Naive thymus-derived CD4-positive, alpha-beta T cell (primary cell): Measurements from ENCODE around the gene CCDC159. TPM values are rescaled to one million over a fixed set of nuclear protein-coding genes. Genes with fewer than 3 reads are reported as not detected.
A peak's percentile ranks its signal among the peaks of the same experiment; 100 is the strongest.
"Not testable (repeated sequence)": the region's sequence is repeated elsewhere in the genome, so short reads cannot be mapped to it uniquely, and the experiment has no call there.

Experiments used
- ATAC-seq: fragments of 150-1000 bp; cut with Tn5 transposase; 2 replicates; pipeline ENCODE4 v1.10.0; 2021; ENCODE audit warnings: mild to moderate bottlenecking, moderate library complexity
- CTCF ChIA-PET: fragments of 350-600 bp; sonication (Branson Sonifier 250); formaldehyde crosslinking; loops from one replicate; lab custom pipeline; 2021; ENCODE audit warnings: antibody characterized with exemption; lab: Charles Lee
- POLR2A ChIA-PET: fragments of 350-600 bp; sonication (Branson Sonifier 250); formaldehyde crosslinking; loops from one replicate; lab custom pipeline; 2021; ENCODE audit warnings: antibody characterized with exemption, inconsistent platforms; lab: Charles Lee
- DNase-seq, 9 donors: peaks; one replicate each; pipeline versions ENCODE4 v3.0.0 to v3.0.0-alpha.2; 2020 to 2022; ENCODE audit warnings: mixed read lengths in 1 of 9
- H3K27ac ChIP-seq: one replicate; pipeline ENCODE4 v1.7.0; 2013; ENCODE audit warnings: mild to moderate bottlenecking, low read depth, low read length, moderate library complexity
- H3K27me3 ChIP-seq, 2 donors: one replicate each; pipeline ENCODE4 v1.7.0; 2013; ENCODE audit warnings: low read length in 2 of 2, mild to moderate bottlenecking in 2 of 2, moderate library complexity in 2 of 2; ENCODE audit not compliant: control insufficient read depth in 2 of 2, insufficient read depth in 2 of 2
- H3K36me3 ChIP-seq, 3 experiments: 1 replicate in 2 of 3; 2 replicates in 1 of 3; pipeline ENCODE4 v1.7.0; 2013; ENCODE audit warnings: low read length in 3 of 3, mild to moderate bottlenecking in 3 of 3, moderate library complexity in 1 of 3; ENCODE audit not compliant: insufficient read depth in 3 of 3, control insufficient read depth in 2 of 3
- H3K4me1 ChIP-seq, 2 donors: one replicate each; pipeline ENCODE4 v1.7.0; 2013; ENCODE audit warnings: low read length in 2 of 2, mild to moderate bottlenecking in 2 of 2, moderate library complexity in 1 of 2; ENCODE audit not compliant: control insufficient read depth in 2 of 2, insufficient read depth in 2 of 2
- H3K4me3 ChIP-seq: 2 replicates; pipeline ENCODE4 v1.7.0; 2013; ENCODE audit warnings: mild to moderate bottlenecking, low read length
- H3K9me3 ChIP-seq, 3 experiments: 1 replicate in 2 of 3; 2 replicates in 1 of 3; pipeline ENCODE4 v1.7.0; 2013; ENCODE audit warnings: low read length in 3 of 3; ENCODE audit not compliant: control insufficient read depth in 2 of 3
- H3K27ac Mint-ChIP-seq, 9 donors: one replicate each; pipeline ENCODE4 v1.8.0; 2020 to 2022; ENCODE audit warnings: mixed read lengths in 9 of 9, mild to moderate bottlenecking in 8 of 9, moderate library complexity in 5 of 9, inconsistent platforms in 2 of 9
- H3K27me3 Mint-ChIP-seq, 5 donors: one replicate each; pipeline ENCODE4 v1.8.0; 2021 to 2022; ENCODE audit warnings: mixed read lengths in 5 of 5, mild to moderate bottlenecking in 1 of 5
- H3K36me3 Mint-ChIP-seq, 5 donors: one replicate each; pipeline ENCODE4 v1.8.0; 2020 to 2022; ENCODE audit warnings: mixed read lengths in 5 of 5, mild to moderate bottlenecking in 3 of 5, inconsistent platforms in 1 of 5
- H3K4me1 Mint-ChIP-seq, 7 donors: one replicate each; pipeline ENCODE4 v1.8.0; 2020 to 2022; ENCODE audit warnings: mixed read lengths in 7 of 7, mild to moderate bottlenecking in 3 of 7, inconsistent platforms in 1 of 7
- H3K4me3 Mint-ChIP-seq, 10 donors: one replicate each; pipeline ENCODE4 v1.8.0; 2020 to 2022; ENCODE audit warnings: mild to moderate bottlenecking in 10 of 10, mixed read lengths in 10 of 10, moderate library complexity in 6 of 10, inconsistent platforms in 2 of 10
- H3K9me3 Mint-ChIP-seq, 11 donors: one replicate each; pipeline ENCODE4 v1.8.0; 2020 to 2022; ENCODE audit warnings: mixed read lengths in 11 of 11, mild to moderate bottlenecking in 4 of 11, inconsistent platforms in 1 of 11, moderate library complexity in 1 of 11
- intact Hi-C, 2 donors: fragments of 100-400 bp; cut with micrococcal nuclease; formaldehyde crosslinking; loops; one replicate each; pipeline ENCODE4 v1.15.1; 2023
- polyA plus RNA-seq, 2 donors: library from polyadenylated mRNA; unstranded; fragments of 300-500 nt; fragmentation: Illumina TruSeq; gene quantifications; one replicate each; pipeline ENCODE4 v1.2.3, GENCODE V29; 2021
- total RNA-seq, 6 experiments: library from RNA in 5 of 6; stranded (reverse) in 5 of 6; gene quantifications; 1 replicate in 5 of 6; 2 replicates in 1 of 6; pipeline ENCODE4 v1.2.3 and lab custom pipeline; 2021 to 2026

CCDC159 gene
- total and polyA plus RNA-seq, 7 experiments from 2014 or later: 10.0 to 87.4 (median 57.5) TPM

GRCh38 chr19:11377237-11377636, 30.9 kb downstream of the CCDC159 start:
- peaks cover 33 to 62% (median 47%) of the 10 kb centered on the region in 7 donors for H3K4me1 Mint-ChIP-seq
- DNase-seq: no peak
- ATAC-seq: no peak

DNA sequence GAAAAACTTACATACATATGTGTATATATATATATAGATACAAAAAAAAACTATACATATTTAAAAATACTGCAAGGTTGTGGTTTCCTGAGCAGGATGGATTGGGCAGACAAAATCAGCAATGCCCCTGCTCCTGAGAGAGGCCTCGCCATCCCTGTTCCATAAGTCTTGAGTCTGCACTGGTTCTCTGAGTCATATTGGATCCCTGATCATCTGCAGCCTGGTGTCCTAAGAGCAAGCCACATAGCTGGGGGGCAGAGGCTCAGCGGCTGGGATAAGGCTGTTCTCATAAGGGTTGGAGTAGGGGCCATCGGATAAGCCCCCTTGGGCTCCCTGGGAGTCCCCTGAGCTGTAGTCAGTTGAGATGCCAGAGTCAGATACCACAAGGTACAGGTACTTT, 31.4 kb downstream of the CCDC159 start:
- Mint-ChIP-seq H3K9me3 (peaks cover 0 to 6% (median 0%) of the 10 kb centered on the region in 11 donors), H3K4me3 (no peak overlapping the region), H3K27me3 (peaks cover 0 to 16% (median 4%) of the 10 kb centered on the region in 5 donors), H3K36me3 (peaks cover 3 to 26% (median 7%) of the 10 kb centered on the region in 5 donors), H3K4me1 (peaks cover 35 to 65% (median 48%) of the 10 kb centered on the region in 7 donors), H3K27ac (peak overlapping the region in 4 of 9 donors; percentile 38 to 69 (median 61))
- intact Hi-C loops: no loop called here
- Histone ChIP-seq H3K27me3 (no peaks in the 10 kb centered on the region), H3K36me3 (peaks cover 0 to 7% (median 0%) of the 10 kb centered on the region in 3 experiments), H3K9me3 (no peaks in the 10 kb centered on the region), H3K27ac (no peak overlapping the region), H3K4me1 (peaks cover 46 to 51% of the 10 kb centered on the region in 2 donors), H3K4me3 (no peak overlapping the region)
- DNase-seq: no peak
- CTCF ChIA-PET: interaction anchor here (0.9 to 1.8 kb wide), 3 partner anchors 8 to 58 kb away, joined by 3 to 4 read pairs (median 3); partner anchors contain the start of genes ODAD3 and PRKCSH
- POLR2A ChIA-PET: interaction anchor here (0.5 to 1.3 kb wide), 4 partner anchors 31 to 146 kb away, joined by 3 to 5 read pairs (median 4); partner anchors contain the start of genes CCDC159 and TMEM205
- no peak for ATAC-seq

More at GRCh38 chr19:11377237-11377636, 30.9 kb downstream of the CCDC159 start:
- Histone ChIP-seq H3K4me1 (peaks cover 42 to 48% of the 10 kb centered on the region in 2 donors), H3K27ac (no peak overlapping the region), H3K9me3 (no peaks in the 10 kb centered on the region), H3K4me3 (no peak overlapping the region), H3K36me3 (peaks cover 0 to 7% (median 0%) of the 10 kb centered on the region in 3 experiments), H3K27me3 (no peaks in the 10 kb centered on the region)
- CTCF ChIA-PET: interaction anchor here (0.6 to 1.8 kb wide), 7 partner anchors 9 to 217 kb away, joined by 3 to 7 read pairs (median 4); partner anchors contain the start of genes ODAD3 and PRKCSH
- intact Hi-C loops: no loop called here
- peaks cover 0 to 11% (median 4%) of the 10 kb centered on the region in 5 donors for H3K27me3 Mint-ChIP-seq
- peaks cover 0 to 6% (median 0%) of the 10 kb centered on the region in 11 donors for H3K9me3 Mint-ChIP-seq
- POLR2A ChIA-PET: interaction anchor here (0.5 to 1.3 kb wide), 4 partner anchors 31 to 146 kb away, joined by 3 to 5 read pairs (median 4); partner anchors contain the start of genes CCDC159 and TMEM205
- H3K36me3 Mint-ChIP-seq: peaks cover 3 to 26% (median 7%) of the 10 kb centered on the region in 5 donors
- peak overlapping the region in 8 of 9 donors; percentile 55 to 96 (median 78) for H3K27ac Mint-ChIP-seq
- H3K4me3 Mint-ChIP-seq: peak overlapping the region in 7 of 10 donors; percentile 26 to 87 (median 63)

DNA sequence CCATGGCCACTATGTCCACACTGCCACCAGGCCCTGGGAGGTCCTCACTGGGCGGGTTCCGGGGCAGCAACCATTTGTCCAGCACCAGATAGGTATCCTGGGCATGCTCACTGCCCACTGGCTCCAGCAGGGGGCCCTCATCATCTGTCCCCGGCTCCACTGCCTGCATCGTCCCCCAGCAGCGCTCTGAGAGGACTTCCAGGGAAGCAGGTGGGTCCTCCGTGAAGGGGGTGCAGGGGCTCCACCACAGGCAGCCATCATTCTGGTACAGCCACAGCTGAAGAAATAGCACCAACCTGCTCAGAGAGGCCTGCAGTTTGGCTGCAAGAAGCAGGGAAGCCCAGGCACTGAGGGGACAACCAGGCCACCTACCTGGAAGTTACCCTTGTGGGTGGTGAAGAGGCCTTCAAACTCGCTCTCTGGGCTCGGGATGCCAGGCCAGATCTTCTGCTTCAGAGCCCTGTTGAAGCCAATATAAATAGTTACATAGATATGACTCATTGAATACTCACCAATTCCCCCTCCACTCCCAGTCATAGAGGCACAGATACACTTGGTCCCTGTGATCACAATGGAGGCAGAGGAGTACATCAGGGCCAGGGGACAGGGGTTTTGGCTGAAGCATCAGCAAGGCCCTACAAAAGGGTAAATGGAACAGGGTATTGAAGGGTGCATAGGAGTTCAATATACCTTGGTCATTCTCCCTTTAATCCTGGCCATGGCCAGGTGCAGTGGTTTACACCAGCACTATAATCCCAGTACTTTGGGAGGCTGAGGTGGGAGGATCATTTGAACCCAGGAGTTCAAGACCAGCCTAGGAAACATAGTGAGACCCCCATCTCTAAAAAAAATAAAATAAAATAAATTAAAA, 32.2 kb downstream of the CCDC159 start:
- Histone ChIP-seq H3K27me3 (no peaks in the 10 kb centered on the region), H3K36me3 (peaks cover 0 to 7% (median 0%) of the 10 kb centered on the region in 3 experiments), H3K4me3 (no peak overlapping the region), H3K9me3 (no peaks in the 10 kb centered on the region), H3K4me1 (peaks cover 47 to 57% of the 10 kb centered on the region in 2 donors), H3K27ac (no peak overlapping the region)
- intact Hi-C loops: no loop called here
- Mint-ChIP-seq H3K9me3 (peaks cover 0 to 6% (median 0%) of the 10 kb centered on the region in 11 donors), H3K27me3 (peaks cover 0 to 20% (median 4%) of the 10 kb centered on the region in 5 donors), H3K27ac (peak overlapping the region in 3 of 9 donors; percentile 45 to 85 (median 53)), H3K4me1 (peaks cover 40 to 65% (median 51%) of the 10 kb centered on the region in 7 donors), H3K4me3 (peak overlapping the region in 3 of 10 donors; percentile 35 to 49 (median 45)), H3K36me3 (peaks cover 3 to 22% (median 7%) of the 10 kb centered on the region in 5 donors)
- no peak for ATAC-seq
- POLR2A ChIA-PET: no interaction called here
- CTCF ChIA-PET: interaction anchor here (1.5 to 1.8 kb wide), 2 partner anchors 9 to 57 kb away, joined by 3 to 4 read pairs; partner anchors contain the start of genes ODAD3 and PRKCSH
- no peak for DNase-seq

DNA sequence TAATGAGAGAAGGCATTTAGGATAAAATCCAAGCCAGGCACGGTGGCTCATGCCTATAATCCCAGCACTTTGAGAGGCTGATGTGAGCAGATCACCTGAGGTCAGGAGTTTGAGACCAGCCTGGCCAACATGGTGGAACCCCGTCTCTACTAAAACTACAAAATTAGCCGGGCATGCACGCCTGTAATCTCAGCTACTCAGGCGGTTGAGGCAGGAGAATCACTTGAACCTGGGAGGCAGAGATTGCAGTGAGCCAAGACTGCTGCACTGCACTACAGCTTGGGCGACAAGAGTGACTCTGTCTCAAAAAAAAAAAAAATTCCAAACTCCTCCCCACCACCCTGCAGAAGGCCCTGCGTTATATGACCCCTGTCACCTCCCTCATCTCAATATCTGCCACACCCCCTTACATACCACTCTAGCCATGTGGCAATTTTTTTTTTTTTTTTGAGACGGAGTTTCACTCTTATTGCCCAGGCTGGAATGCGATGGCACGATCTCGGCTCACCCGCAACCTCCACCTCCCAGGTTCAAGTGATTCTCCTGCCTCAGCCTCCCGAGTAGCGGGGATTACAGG, 33.0 kb downstream of the CCDC159 start:
- peaks cover 39 to 48% of the 10 kb centered on the region in 2 donors for H3K4me1 ChIP-seq
- Mint-ChIP-seq H3K27me3 (peaks cover 0 to 25% (median 4%) of the 10 kb centered on the region in 5 donors), H3K36me3 (peaks cover 3 to 22% (median 7%) of the 10 kb centered on the region in 5 donors), H3K27ac (peak overlapping the region in 3 of 9 donors; percentile 46 to 97 (median 62)), H3K4me1 (peaks cover 40 to 67% (median 53%) of the 10 kb centered on the region in 7 donors), H3K4me3 (peak overlapping the region in 3 of 10 donors; percentile 20 to 95 (median 21))
- H3K9me3 Mint-ChIP-seq, DNase-seq, CTCF ChIA-PET, H3K4me3 ChIP-seq, intact Hi-C loops, H3K36me3 ChIP-seq, H3K27ac ChIP-seq, H3K9me3 ChIP-seq, ATAC-seq, H3K27me3 ChIP-seq: not testable (repeated sequence)
- POLR2A ChIA-PET: interaction anchor here (1.2 to 2.4 kb wide), 2 partner anchors 56 to 180 kb away, joined by 3 to 12 read pairs; partner anchors contain the start of genes ELOF1, ODAD3 and PRKCSH

DNA sequence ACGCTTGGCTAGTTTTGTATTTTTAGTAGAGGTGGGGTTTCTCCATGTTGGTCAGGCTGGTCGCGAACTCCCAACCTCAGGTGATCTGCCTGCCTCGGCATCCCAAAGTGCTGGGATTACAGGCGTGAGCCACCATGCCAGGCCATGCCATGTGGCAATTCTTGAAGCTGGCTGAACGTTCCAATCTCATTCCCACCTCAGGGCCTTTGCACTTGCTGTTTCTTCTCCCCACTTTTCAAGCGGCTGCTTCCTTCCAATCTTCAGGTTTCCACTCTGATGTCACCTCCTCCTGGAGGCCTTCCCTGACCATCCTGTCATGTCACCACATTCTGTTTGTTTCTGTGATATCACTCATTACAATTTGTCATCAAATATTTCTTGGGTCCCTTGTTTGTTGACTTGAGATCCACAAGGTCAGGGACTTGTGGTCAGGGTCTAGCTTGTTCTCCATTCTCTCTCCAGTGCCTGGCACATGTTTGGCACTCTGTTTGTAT, 33.6 kb downstream of the CCDC159 start:
- ChIA-PET CTCF (interaction anchor here (1.4 to 2.7 kb wide), 4 partner anchors 9 to 103 kb away, joined by 4 to 13 read pairs (median 6); no protein-coding TSS in a partner anchor), POLR2A (interaction anchor here (1.2 to 2.4 kb wide), 5 partner anchors 11 to 179 kb away, joined by 3 to 15 read pairs (median 11); partner anchors contain the start of genes CCDC159, ELOF1, ODAD3 and PRKCSH)
- Mint-ChIP-seq H3K4me3 (peak overlapping the region; percentile 86 to 99 (median 93)), H3K9me3 (peaks cover 0 to 6% (median 0%) of the 10 kb centered on the region in 11 donors), H3K27ac (peak overlapping the region; percentile 91 to 99 (median 98)), H3K36me3 (peaks cover 3 to 22% (median 7%) of the 10 kb centered on the region in 5 donors), H3K27me3 (peaks cover 0 to 30% (median 5%) of the 10 kb centered on the region in 5 donors), H3K4me1 (peaks cover 40 to 71% (median 58%) of the 10 kb centered on the region in 7 donors)
- Histone ChIP-seq H3K4me1 (peaks cover 38 to 48% of the 10 kb centered on the region in 2 donors), H3K27ac (peak overlapping the region; percentile 86), H3K9me3 (no peaks in the 10 kb centered on the region), H3K36me3 (peaks cover 0 to 7% (median 0%) of the 10 kb centered on the region in 3 experiments), H3K27me3 (no peaks in the 10 kb centered on the region), H3K4me3 (peak overlapping the region; percentile 69)
- intact Hi-C loops: loop anchor here (2.0 to 10.0 kb wide), 9 partner anchors 43 to 545 kb away; partner anchors contain the start of genes CARM1 (in 1 of the 2), ECSIT (in 1 of the 2) and SPC24 (in 1 of the 2)
- DNase-seq: no peak
- no peak for ATAC-seq
